Measurements from ENCODE around the gene PAX5.
A peak's percentile ranks its signal among the peaks of the same experiment; 100 is the strongest.
"Not testable (repeated sequence)": the region's sequence is repeated elsewhere in the genome, so short reads cannot be mapped to it uniquely, and the experiment has no call there.

Gene PAX5

DNA sequence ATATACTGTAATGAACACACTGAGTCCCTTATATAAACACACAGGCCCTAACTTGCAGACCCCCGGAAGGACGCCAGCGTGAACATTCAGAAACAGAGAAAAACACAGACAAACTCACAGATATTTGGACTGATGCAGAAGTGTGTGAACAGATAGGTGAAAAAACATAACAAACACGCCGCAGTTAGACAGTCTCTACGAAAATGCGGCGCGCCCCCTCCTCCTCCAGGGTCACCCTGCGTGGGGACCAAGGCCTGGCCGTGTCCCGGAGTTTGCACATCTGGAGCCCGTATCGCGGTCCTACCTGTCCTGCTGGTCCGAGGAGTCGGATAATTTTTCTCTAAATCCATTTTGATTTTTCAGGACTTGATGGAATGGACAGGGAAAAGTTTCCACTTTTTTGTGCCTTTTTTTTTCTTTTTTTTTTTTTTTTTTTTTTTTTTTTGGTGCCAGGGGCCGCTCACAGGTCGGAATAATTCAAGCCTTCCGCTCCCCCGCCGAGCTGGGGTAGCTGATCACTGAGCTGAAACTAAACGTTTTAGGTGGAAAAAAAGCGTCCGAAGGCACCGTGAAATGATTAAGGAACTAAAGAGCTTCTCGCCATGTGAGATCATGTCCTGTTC, at the start of gene PAX5:
Gene PAX5, minus strand, starts transcription at position 587 of the 623 bp plus-strand sequence. Its CDS starts 237 bp downstream, at position 350.
- no peak for DNase-seq (ENCODE audit: low read depth in 2 of 2, low spot score in 1 of 2)

DNA sequence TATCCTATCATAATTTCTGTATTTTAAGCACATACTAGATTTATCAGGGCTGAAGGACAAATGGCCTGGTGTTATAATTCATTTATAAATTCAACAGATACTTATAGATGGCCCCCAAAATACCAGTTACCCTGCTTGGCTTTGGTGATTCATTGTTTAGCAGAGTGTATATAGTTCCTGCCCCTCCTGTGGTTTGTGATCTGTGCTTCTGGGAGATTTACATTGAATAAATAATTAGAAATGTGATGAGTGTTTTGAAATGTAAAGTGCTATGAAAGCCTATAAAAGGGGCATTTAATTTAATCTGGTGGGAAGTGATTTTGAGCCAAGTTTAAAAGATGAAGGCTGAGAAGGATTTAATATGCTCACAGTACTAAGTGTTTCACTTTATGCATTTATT, 49.6 kb upstream of the PAX5 start:
- no peak for DNase-seq (ENCODE audit: low read depth in 2 of 2, low spot score in 1 of 2)

DNA sequence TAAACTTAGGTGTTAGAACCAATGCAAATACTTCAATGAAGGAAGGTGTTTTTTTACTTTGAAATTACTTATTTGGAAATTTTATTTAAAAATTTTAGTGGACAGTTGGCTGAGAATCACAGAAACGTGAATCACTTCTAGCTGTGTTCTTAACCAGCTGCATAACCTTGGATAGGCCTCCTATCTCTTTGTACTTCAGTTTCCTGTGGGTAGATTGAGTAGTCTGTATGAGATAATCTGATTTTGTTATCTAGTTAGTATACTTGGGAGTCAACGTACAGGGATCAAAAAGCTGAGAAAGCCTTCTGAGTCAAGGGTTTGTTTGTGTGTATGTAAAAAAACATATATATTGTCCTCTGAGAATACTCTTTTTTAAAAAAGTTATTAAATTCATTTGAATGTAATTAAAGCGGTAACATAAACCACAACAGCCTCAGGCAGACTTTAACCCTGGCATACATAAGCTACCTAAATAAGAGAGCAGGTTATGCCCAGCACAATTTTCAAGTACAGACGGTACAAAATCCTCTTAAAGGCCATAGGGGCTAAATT, 48.2 kb upstream of the PAX5 start:
- no peak for DNase-seq (ENCODE audit: low read depth in 2 of 2, low spot score in 1 of 2)

DNA sequence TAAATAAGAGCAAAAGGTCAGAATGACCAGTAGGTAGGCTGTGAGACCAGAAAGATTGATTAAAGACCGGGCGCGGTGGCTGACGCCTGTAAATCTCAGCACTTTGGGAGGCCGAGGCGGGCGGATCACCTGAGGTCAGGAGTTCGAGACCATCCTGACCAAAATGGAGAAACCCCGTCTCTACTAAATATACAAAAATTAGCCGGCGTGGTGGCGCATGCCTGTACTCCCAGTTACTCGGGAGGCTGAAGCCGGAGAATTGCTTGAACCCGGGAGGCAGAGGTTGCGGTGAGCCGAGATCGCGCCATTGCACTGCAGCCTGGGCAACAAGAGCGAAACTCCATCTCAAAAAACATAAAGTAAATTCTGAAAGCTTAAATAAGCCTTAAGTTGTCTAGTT, 47.4 kb upstream of the PAX5 start:
- not testable (repeated sequence) for DNase-seq (ENCODE audit: low read depth in 2 of 2, low spot score in 1 of 2)

DNA sequence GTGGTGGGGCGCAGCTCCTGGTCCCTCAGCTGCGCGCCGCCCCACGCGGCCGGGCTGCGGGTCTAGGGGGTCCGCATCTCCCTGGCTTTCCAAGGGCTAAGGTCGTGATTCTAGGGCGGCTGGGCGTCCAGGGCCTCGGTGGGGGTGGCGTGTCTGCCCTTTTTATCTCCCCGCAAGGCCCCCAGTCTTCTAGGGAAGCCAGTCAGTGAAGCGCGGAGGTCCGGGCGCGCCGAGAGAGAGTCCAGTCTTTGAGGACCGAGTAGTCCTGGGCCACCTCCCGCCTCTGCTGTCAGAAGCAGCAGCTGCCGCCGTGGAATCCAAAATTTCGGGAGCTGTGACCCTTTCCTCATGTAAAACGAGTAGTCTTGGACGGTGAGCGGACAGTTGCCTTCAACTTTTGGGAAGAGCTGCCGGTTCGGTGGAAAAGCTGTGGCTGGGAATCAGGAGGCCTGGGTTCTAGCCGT, 46.1 kb upstream of the PAX5 start:
- DNase-seq (ENCODE audit: low read depth in 2 of 2, low spot score in 1 of 2) = not testable (repeated sequence)

DNA sequence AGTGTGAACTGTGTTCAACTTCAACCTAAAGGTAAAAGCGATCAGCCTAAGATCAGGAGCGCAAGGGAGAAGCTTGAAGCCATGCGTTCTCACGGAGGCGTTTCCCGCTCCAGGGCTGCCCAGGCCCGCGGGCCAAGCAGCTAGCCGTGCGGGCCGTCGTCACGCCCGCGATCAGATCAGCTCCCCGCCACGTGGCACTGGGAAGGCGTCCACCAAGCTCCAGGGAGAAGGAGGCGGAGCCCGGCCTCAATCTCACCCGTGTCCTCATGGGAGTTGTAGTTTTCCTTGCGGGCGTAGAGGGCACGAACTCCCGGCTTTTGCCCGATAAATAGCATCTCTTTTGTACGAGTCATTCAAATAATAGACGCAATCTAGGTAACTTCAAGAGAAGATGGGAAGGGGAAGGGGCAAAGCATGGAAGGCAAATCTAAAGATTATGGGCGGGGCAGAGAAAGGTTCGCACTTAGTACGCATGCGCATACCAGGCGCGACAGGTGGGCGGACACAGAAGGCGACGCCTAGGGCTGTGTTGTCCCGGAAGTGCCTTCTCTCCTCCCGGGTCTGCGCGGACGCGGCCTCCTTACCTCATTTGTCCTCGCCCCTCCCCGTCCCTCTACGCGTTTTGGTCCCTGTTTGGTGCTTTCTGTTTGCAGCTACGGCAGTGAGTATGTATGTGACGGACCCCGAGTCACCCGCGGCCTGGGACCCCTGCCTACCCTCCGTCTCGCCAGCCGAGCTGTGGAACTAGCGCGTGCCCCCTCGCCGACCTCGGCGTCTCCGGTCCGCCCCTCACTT, 45.5 kb upstream of the PAX5 start:
- peak; percentile 75 to 86 for DNase-seq (ENCODE audit: low read depth in 2 of 2, low spot score in 1 of 2)

DNA sequence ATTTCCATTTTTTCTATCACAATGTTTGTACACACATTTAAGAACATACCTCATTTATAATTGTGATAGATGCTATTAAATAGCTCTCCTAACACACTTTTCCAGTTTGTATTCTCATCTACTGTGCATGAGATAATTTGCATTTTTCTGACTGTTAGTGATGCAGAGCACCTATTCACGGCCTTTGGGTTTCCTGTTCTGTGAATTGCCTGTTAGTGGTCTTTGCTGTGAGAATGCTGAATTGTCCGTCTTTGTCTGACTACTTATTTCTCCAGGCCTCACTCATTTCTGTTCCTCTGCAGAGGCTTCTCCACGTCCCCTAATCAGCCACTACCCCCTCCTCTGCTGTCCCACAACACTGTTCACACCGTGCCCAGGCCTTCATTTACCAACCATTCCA, 40.7 kb upstream of the PAX5 start:
- not testable (repeated sequence) for DNase-seq (ENCODE audit: low read depth in 2 of 2, low spot score in 1 of 2)

DNA sequence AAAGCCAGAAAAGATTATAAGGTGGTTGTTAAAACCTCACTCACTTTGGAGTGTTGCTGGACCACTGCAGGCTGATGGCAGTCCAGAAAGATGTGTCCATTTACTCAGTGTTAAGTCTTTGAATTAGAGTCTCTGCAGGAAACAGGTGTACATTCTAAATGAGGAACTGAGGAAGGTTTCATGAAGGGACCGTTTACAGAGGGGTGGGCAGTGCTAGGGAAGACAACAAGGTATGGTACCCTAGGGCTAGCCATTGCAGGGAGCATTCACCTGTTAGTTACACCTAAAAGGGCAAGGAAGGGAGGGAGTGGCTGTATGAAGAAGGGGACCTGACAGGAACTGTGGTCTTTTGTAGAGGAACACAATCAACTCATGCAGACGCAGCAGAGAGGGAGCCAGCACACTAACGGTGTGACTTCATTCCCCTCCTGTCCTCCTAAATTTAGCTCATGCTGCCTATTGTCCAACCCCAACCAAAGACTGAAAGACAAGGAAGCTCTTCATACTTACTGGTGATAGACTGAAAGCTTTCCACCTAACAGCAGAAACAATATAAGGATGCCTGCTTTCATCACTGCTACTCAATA, 32.2 kb upstream of the PAX5 start:
- no peak for DNase-seq (ENCODE audit: low read depth in 2 of 2, low spot score in 1 of 2)

DNA sequence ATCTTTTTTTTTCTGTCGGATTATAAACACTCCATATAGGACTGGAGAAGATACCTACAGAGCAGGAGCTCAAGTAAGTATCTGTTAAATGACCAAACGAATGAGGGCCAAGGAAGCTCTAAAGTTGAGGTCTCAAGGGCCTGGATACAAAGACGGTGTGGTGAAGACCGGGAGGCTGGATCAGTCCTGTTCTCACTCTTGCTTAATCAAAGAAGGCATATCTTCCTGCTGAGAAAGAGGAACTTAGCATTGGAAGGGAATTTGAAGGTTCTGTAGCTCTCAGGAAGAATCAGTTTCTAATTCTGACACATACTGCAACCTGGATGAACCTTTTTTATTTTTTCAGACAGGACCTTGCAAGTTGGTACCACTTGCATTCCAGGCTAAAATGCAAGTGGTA, 28.3 kb upstream of the PAX5 start:
- no peak for DNase-seq (ENCODE audit: low read depth in 2 of 2, low spot score in 1 of 2)

DNA sequence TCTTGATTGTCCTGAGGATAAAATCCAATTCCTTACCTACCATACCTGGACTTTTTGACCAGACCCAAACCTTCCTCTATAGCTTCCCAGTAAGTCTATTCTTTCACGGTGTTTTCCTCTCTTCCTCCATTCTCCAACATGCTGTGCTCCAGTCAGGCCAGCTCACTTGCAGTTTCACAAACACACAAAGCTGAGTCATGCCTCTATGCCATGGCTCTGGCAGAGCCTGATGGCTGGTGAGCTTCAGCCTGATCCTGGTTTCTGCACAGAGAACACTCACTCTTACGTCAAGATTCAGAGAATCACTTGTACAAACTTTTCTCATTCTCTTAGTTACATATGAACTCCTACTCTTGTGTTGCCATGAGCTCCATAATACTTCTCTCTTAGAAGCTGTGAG, 27.7 kb upstream of the PAX5 start:
- no peak for DNase-seq (ENCODE audit: low read depth in 2 of 2, low spot score in 1 of 2)

DNA sequence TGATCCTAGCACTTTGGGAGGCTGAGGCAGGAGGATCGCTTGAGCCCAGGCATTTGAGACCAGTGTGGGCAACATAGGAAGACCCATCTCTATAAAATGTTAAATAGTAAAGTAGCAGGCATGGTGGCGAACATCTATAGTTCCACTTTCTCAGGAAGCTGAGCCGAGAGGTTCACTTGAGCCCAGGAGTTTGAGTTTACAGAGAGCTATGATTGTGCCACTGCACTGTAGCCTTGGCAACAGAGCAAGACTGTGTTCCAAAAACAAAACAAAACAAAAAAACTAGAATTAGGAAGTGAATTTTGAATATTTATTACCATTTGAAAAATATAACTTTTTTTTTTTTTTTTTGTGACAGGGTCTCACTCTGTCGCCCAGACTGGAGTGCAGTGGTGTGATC, 26.8 kb upstream of the PAX5 start:
- no peak for DNase-seq (ENCODE audit: low read depth in 2 of 2, low spot score in 1 of 2)

DNA sequence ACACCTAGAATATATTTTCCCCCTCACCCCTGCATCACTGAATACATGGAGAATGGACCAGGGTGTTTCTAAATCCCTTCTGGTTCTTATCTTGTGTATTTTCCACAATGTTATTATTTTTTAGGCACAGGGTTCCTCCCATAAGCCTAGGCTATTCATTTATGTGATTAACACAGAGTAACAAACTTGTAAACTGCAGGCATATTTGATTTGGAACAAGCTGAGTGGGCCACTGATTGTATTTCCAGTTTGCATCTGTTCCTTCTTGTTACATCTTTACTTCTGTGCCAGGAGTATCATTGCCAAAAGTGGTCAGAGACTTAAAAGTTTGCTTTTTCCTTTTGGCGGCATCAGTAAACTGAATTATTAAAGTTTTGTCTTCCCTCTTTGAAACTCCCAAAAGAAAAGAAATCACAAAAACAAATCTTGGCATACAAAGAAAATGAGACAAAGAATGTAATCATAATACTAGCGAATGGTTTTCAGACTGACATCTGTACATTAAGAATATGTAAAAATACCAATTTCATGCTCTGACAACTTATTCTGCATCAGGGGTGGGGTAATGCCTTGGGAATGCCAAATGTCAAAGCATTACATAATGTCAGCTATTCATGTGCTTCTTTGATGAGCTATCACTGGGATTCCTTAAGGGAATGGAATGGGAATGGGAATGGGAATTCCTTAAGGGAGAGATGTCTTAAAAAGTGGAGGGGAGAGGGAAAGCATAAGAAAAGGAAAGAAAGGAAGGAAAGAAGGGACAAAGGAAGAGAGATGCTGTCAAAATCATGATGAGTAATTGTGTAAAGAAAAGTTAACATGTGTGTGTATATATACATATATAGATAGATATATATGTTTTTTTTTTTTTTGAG, 22.2 kb upstream of the PAX5 start:
- DNase-seq (ENCODE audit: low read depth in 2 of 2, low spot score in 1 of 2) = no peak

DNA sequence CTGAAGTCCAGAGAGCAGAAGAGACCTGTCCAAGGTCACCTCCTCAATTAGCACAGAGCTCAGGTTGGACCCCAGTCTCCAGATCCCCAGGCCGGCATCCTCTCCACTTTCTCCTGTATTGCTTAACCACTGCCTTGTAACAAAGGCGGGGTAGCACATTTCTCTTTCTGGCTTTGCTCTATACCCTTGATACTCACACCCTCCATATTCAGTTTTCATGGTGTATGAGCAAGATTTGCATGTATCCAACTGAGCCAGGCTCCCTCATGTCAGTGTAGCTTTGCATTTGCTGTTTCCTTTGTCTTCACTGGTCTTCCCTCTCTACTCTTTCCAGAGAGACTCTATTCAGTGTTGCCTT, 20.3 kb upstream of the PAX5 start:
- DNase-seq (ENCODE audit: low read depth in 2 of 2, low spot score in 1 of 2) = not testable (repeated sequence)

DNA sequence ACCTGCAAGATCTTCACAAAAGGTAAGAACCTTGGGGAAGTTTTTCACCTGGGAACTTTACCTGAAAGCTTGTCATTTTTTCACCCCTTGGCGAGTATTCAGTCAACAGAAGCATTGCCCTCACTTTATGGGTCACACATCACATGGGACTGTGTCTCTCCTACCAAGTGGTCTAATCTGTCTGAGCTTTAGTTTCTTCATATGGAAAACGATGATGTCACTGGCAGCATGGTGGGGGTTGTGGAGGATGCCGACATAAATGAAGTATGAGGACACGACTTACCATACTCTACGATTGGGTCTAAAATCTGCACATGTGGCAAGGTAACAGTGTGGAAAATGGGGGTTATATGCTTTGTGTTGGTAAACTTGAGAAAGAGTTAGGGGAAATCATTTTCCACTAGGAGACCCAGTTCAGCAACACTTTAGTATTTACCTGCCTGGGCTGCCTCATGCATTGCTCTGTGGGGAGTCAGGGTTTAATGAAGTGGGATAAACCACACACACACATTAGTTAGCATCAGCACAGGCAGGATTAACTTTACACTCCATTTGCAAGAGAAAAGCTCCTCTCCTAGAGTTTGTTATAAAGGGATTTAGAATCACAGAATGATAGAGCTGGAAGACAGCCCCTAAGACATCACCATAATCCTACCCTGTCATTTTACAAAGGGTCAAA, 19.8 kb upstream of the PAX5 start:
- DNase-seq (ENCODE audit: low read depth in 2 of 2, low spot score in 1 of 2) = no peak

DNA sequence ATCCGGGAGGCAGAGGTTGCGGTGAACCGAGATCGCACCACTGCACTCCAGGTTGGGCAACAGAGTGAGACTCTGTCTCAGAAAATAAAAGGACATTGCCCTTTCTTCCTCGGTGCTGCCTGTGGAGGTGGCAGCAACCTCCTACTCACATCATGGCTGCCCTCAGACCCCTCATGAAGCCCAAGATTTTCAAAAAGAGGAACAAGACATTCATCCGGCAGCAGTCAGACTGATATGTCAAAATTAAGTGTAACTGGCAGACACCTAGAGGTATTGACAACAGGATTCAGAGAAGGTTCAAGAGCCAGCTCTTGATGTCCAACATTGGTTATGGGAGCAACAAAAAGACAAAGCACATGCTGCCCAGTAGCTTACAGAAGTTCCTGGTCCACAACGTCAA, 12.6 kb upstream of the PAX5 start:
- no peak for DNase-seq (ENCODE audit: low read depth in 2 of 2, low spot score in 1 of 2)

DNA sequence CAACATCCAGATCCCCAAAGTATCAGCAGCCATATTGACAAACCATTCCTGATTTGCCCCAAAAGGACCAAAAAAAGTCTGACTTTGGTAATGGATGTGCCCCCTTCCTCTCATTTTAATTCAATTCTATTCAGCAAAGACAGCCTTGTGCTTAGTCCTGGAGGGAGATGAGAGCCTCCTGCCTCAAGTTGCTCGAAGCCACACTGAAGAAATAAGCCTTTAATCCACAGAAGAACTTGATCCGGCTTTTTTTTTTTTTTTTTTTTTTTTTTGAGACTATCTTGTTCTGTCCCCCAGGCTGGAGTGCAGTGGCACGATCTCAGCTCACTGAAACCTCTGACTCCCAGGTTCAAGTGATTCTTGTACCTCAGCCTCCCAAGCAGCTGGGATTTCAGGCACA, 8.4 kb upstream of the PAX5 start:
- no peak for DNase-seq (ENCODE audit: low read depth in 2 of 2, low spot score in 1 of 2)

DNA sequence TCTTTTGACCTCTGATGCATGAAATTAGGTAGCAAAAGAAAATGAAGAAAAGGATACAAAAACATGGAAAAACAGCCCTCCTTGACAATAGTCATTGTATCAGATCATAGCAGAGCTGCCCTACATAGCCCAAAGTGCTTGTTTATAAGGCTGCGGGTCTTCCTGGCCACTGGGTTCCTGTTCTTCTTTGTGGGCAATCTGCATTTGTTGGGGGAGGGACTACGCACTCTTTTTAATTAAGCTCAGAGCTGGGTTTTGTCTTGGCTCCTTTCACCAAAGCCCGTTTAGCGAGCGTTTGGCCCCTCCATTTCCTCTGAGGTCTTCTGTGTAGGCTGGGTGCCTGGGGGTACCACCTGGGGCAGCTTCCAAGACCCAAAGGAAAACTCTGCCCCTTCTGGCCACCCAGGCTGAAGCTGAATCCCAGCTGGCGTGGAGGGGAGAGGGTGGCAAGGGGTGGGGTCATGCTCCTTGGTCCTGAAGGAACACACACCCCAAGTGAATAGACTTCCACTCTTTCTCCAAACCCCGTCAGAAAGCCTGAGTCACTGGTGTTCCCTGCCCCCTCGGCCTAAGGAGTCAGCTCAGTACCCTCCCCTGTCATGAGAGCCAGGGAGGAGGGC, 6.5 kb upstream of the PAX5 start:
- DNase-seq (ENCODE audit: low read depth in 2 of 2, low spot score in 1 of 2) = no peak

DNA sequence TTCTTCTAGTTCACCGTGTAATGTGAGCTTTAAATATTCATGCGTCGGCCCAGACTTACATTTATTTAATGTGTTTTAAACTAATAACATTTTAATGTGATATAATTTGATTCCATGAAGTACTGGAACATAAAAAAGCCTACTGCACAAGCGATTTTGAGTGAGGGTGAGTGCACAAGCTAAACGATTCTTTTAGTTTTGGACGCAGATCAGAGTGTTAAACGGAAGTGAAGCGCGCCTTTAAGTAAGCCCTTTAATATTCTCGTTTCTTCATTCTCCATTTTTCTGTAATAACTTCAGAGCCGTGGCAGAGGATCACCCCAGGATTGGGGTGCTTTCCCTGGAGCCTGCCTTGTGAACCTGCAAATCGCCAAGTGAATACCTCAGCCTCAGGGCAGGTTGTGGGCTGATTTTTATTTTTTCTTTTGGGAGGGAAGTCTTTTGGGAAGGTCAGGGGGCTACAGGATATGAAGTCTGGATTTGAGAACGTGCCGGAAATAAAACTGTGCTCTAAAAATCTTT, 4.9 kb upstream of the PAX5 start:
- no peak for DNase-seq (ENCODE audit: low read depth in 2 of 2, low spot score in 1 of 2)

DNA sequence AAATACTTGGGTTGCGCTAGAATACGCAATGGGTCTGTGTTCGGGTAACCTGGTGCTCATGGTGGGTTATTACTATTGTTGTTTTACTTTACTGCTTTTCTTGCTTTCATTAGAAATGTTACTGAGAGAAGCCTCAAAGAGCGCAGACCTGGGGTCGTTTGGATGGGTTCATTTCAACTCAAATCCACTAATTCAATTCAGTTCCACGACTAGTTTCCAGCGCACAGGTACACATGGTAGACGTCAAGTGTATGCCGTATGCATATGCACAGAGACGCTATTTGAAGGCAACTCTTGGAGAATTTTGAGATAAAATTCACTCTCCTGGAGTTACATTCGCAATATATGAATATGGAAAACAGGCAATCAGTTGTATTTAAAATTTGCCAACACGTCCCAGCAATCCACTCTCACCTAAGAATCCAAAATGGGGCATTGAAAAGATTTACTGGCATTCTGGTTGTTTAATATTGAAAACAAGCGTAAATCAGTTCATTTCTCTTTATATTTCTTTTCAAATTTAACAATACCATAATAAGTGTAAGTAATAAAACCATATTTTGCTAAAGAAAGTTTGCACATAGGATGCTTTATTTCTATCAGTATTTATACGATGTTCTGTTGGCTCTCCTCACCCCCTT, 4.4 kb upstream of the PAX5 start:
- no peak for DNase-seq (ENCODE audit: low read depth in 2 of 2, low spot score in 1 of 2)

All from stimulated activated CD8-positive, alpha-beta memory T cell treated with anti-CD3 and anti-CD28 coated beads, Interleukin-4, amount 100 ng/mL, for 1 hour (primary cell).